IPS-NIHi7 (cell line): ENCODE measurements around the gene MCAM.

Experiments
- DNase-seq: peaks from one replicate; pipeline ENCODE4 v3.0.0; 2012; ENCODE audit warnings: mixed read lengths; ENCODE audit errors: extremely low spot score

Gene MCAM

GRCh38 chr11:119306373-119306890, 10.5 kb downstream of the MCAM start:
- DNase-seq, result no peak

GRCh38 chr11:119305556-119306372, 11.2 kb downstream of the MCAM start:
- no peak for DNase-seq

- DNase-seq, result no peak
Observed at GRCh38 chr11:119303227-119303718, 13.7 kb downstream of the MCAM start.

- no peak for DNase-seq
Observed at GRCh38 chr11:119300198-119300964, 16.5 kb downstream of the MCAM start.

- DNase-seq, result no peak
Observed at GRCh38 chr11:119299416-119299815, 17.5 kb downstream of the MCAM start.

- no peak for DNase-seq
Observed at GRCh38 chr11:119298726-119299125, 18.2 kb downstream of the MCAM start.

- DNase-seq, result no peak
Observed at GRCh38 chr11:119297938-119298337, 19.0 kb downstream of the MCAM start.

- DNase-seq, result no peak
Observed at GRCh38 chr11:119295178-119295577, 21.8 kb downstream of the MCAM start.

GRCh38 chr11:119293461-119293860, 23.5 kb downstream of the MCAM start:
- no peak for DNase-seq

GRCh38 chr11:119290894-119291497, 25.9 kb downstream of the MCAM start:
- DNase-seq, result no peak

GRCh38 chr11:119288219-119288618, 28.7 kb downstream of the MCAM start:
- DNase-seq, result no peak

GRCh38 chr11:119285431-119285830, 31.5 kb downstream of the MCAM start:
- no peak for DNase-seq

- peak; percentile 62 for DNase-seq
Observed at GRCh38 chr11:119284344-119285157, 32.4 kb downstream of the MCAM start.

GRCh38 chr11:119282495-119282894, 34.4 kb downstream of the MCAM start:
- DNase-seq, result no peak

- no peak for DNase-seq
Observed at GRCh38 chr11:119277660-119278059, 39.3 kb downstream of the MCAM start.

- no peak for DNase-seq
Observed at GRCh38 chr11:119273721-119274120, 43.2 kb downstream of the MCAM start.

- DNase-seq, result no peak
Observed at GRCh38 chr11:119267645-119268044, 49.3 kb downstream of the MCAM start.

- no peak for DNase-seq
Observed at GRCh38 chr11:119266517-119267255, 50.2 kb downstream of the MCAM start.

- DNase-seq, result no peak
Observed at GRCh38 chr11:119266063-119266462, 50.9 kb downstream of the MCAM start.

- DNase-seq, result no peak
Observed at GRCh38 chr11:119263352-119263940, 53.5 kb downstream of the MCAM start.
